Bronchus fibroblast of lung (primary cell): Measurements from ENCODE around the gene MICU1. TPM values are rescaled to one million over a fixed set of nuclear protein-coding genes. Genes with fewer than 3 reads are reported as not detected.

Source experiments
- total RNA-seq: library from RNA; depleted of rRNA; stranded (reverse); fragments of >200 nt; gene quantifications from 2 replicates; pipeline ENCODE4 v1.2.3, GENCODE V29; 2015

The MICU1 gene, protein sequence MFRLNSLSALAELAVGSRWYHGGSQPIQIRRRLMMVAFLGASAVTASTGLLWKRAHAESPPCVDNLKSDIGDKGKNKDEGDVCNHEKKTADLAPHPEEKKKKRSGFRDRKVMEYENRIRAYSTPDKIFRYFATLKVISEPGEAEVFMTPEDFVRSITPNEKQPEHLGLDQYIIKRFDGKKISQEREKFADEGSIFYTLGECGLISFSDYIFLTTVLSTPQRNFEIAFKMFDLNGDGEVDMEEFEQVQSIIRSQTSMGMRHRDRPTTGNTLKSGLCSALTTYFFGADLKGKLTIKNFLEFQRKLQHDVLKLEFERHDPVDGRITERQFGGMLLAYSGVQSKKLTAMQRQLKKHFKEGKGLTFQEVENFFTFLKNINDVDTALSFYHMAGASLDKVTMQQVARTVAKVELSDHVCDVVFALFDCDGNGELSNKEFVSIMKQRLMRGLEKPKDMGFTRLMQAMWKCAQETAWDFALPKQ
- 36.7 and 37.2 TPM in 2 replicates for total RNA-seq

GRCh38 chr10:72625608-72626443 lies at the start of gene MICU1:
TSS of gene MICU1 (minus strand) at chr10:72626079. CDS start at chr10:72566793, 59,286 bp downstream.

DNA sequence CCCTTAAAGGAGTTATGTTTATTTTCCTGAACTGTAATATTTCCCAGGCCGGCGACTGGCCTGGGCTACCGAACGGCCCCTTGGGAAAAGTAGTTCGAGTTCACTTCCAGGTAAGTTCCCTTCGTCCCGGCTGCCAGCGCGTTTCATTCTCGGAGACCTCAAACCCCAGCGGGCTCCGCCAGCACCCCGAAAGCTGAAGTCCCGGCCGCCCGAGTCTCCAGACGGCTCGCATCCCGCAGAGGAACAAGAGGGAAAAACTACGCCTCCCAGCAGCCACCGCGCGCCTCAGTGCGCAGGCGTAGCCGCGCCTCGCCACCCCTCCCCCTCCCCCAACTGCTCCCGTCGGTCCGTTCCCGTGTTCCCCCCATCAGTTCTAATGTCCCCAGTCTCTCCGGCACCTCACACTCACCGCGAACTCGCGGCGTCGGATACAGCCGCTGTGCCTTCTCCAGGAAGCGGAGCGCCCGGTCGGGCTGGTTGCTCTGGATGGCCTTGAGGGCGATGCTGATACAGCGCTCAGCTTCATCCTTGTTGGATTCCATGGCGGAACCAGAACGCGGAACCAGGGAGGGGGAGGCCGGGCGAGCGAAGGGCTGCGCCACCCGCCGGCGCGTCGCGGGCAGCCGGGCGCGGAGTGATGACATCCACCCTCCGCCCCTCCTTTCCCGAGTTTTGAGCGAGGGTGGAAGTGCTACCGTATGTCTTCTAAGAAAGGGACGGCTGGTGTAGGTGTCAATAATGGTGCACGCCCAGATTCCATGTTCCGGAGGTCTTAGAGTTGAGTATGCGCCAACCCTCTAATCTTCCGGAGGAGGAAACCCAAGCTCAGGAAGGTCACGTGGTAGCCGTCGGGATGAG lies 271.3 kb downstream of the MICU1 start, which contains the start of gene DNAJB12:
DNAJB12 (minus strand) TSS at position 564 of the 858 bp plus-strand sequence; CDS start at position 542, 22 bp downstream.

Other genes with a start within 250 kb of the MICU1 start
- gene MCU, start 66.1 kb upstream of the MICU1 start, total RNA-seq, result 18.4 and 24.4 TPM in 2 replicates